AG04449 (cell line): Measurements from ENCODE around the gene ZEB2.

Source experiments
- CTCF ChIA-PET: fragments of 350-600 bp; formaldehyde crosslinking; extraction: SDS; loops from one replicate; lab custom pipeline; 2021; ENCODE audit warnings: antibody characterized with exemption; lab: Yijun Ruan, JAX
- POLR2A ChIA-PET: fragments of 400-600, 350-600 bp; formaldehyde crosslinking; extraction: SDS; loops from one replicate; lab custom pipeline; 2020; ENCODE audit warnings: antibody characterized with exemption, inconsistent platforms; lab: Yijun Ruan, JAX
- DNase-seq: peaks from one replicate; pipeline ENCODE4 v3.0.0-alpha.2; 2010; ENCODE audit warnings: low read depth, low spot score
- H3K4me3 ChIP-seq: 2 replicates; pipeline ENCODE4 v1.5.1; 2011; ENCODE audit warnings: low read depth, mild to moderate bottlenecking, control low read depth, low read length
- CTCF ChIP-seq: IDR thresholded peaks from one replicate; pipeline ENCODE4 v1.5.1; 2011; ENCODE audit warnings: mild to moderate bottlenecking, moderate library complexity, low read length, control low read depth, inconsistent platforms; ENCODE audit not compliant: insufficient read depth; ENCODE audit errors: missing control alignments

ZEB2 gene

DNA sequence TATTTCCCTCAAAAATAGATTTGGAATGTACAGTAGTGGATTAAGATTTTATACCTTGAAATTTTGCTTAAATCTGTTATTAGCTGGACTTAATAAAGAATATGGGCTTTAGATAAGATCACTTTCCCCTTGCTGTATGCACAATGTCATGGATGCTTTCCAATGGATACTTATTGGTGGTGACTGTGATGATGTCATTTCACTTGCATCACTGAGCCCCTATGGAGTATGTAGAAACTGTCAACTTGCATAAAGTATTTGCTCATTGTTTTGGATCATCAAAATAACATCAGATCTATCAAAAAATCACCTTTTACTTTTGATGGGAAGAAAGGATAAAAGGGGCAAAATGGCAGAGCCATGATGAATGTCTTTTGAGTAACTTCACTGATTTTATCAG lies 112.7 kb downstream of the ZEB2 start:
- no peak for DNase-seq
- no peak for TF ChIP-seq CTCF
- ChIA-PET POLR2A (no interaction called here), CTCF (no interaction called here)
- no peak overlapping the region for H3K4me3 ChIP-seq

DNA sequence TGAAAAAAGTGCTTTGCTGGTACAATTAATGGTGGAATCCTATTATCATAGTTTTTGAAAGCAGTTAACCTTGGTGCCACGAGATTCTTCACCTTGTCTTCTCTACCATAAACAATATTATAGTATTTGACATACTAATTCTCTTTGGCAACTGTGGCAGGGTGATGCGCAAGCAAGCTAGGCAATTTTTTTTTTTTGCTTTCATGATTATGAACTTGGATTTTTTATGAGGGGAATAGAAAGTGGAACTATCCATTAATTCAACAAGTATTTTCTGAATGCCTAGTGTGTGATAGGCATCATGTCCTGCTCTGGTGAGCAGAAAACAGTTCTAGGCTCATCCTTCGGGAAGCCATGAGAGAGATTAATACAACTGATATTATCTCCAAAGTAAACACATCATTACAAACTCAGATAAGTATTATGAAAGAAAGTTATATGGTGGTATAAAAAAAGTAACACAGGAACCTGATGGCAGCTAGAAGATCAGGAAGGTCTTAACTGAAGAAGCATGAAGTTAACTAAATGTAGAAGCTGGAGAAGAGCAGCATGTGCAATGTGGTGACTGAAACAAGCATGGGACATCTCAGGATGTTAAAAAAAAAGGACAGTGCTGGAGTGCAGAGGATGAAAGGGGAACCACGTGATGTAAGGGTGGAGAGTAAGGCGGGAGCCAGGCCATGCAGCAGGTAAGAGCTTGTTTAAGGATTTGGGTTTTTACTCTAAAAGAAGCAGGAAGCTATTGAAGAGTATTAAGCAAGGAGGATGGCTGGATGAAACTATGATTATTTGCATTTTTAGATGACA lies 113.7 kb downstream of the ZEB2 start:
- H3K4me3 ChIP-seq, result no peak overlapping the region
- DNase-seq, result no peak
- CTCF ChIA-PET, result interaction anchor here (0.6 to 0.7 kb wide), 2 partner anchors 625 to 735 kb away, joined by 3 to 4 read pairs; no protein-coding TSS in a partner anchor
- no peak for TF ChIP-seq CTCF
- POLR2A ChIA-PET, result no interaction called here

DNA sequence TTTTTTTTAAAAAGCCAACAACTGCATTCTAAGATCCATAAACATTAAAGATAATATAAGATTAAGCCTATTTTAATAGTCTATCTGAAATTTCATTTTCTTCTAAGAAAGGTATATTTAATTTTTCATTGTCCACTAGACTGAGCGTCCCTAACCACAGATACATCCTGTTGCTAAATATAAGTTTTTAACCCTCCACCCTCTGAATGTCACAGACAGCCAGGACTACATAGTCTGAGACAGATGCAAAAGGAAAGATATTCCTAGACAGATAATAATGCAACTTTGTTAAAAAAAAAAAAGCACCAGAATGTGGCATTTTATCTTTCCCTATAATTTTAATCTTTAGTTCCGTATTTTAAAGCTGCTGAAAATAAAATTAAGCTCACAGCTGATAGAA lies 114.6 kb downstream of the ZEB2 start:
- POLR2A ChIA-PET, result no interaction called here
- DNase-seq, result no peak
- CTCF ChIA-PET, result interaction anchor here (0.6 to 0.7 kb wide), 2 partner anchors 626 to 736 kb away, joined by 3 to 4 read pairs; no protein-coding TSS in a partner anchor
- no peak overlapping the region for H3K4me3 ChIP-seq
- TF ChIP-seq CTCF, result no peak

DNA sequence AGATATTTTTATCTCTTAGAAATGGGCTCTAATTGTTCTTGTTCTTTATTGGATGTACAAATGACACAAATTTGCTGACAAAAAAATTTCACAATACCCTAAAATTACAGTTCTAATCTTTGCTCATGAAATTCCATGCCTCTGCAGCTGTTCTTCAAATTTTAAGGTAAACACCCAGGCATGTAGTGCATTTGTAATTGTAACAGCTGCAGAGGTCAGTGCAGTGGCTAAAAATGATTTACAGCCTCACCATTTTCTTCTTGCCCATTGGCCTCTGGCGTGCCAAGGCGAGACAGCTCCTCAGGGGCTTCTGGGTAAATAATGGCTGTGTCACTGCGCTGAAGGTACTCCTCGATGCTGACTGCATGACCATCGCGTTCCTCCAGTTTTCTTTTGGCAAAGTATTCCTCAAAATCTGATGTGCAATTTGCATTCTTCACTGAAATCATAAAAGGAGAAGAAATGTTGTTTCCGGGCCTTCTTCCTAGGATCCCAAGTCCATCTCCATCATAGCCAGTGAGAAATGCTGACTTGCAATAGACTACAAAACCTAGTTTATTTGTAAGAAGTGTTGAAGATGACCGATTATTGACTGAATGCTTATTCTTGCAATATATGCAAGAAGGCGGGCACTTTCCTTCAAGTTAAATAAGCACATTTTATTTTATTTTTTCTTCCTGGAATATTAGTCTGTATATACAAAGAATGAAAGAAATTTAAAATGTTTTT lies 115.2 kb downstream of the ZEB2 start:
- ChIA-PET CTCF (no interaction called here), POLR2A (no interaction called here)
- no peak for TF ChIP-seq CTCF
- no peak for DNase-seq
- no peak overlapping the region for H3K4me3 ChIP-seq

DNA sequence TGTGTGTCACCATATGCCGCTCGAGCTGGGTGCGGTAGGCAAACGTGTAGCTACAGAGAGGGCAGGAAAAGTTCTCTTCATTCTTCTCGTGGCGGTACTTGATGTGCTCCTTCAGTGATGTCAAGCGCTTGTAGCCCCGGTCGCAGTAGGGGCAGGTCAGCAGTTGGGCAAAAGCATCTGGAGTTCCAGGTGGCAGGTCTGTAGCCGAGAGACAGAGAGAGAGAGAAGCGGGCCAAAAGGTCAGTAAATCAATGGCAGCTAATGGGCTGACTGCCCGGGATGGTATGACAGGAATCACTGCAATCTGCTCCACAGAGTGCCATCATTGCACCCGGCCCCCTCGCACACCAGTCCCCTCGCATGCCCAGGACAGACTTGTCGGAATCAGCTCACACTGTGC lies 116.0 kb downstream of the ZEB2 start:
- ChIA-PET POLR2A (no interaction called here), CTCF (interaction anchor here (0.8 kb wide), 1 partner anchor 9 kb away, joined by 3 read pairs; no protein-coding TSS in a partner anchor)
- DNase-seq, result no peak
- no peak overlapping the region for H3K4me3 ChIP-seq
- no peak for TF ChIP-seq CTCF

- H3K4me3 ChIP-seq, result no peak overlapping the region
- DNase-seq, result no peak
- ChIA-PET POLR2A (no interaction called here), CTCF (interaction anchor here (1.5 kb wide), 1 partner anchor 13 kb away, joined by 3 read pairs; no protein-coding TSS in a partner anchor)
- TF ChIP-seq CTCF, result no peak
Observed at GRCh38 chr2:144402251-144402650, 117.7 kb downstream of the ZEB2 start.
